Measurements from ENCODE around the gene RABEP1. TPM values are rescaled to one million over a fixed set of nuclear protein-coding genes. Genes with fewer than 3 reads are reported as not detected.
"Not testable (repeated sequence)": the region's sequence is repeated elsewhere in the genome, so short reads cannot be mapped to it uniquely, and the experiment has no call there.

The RABEP1 gene, protein sequence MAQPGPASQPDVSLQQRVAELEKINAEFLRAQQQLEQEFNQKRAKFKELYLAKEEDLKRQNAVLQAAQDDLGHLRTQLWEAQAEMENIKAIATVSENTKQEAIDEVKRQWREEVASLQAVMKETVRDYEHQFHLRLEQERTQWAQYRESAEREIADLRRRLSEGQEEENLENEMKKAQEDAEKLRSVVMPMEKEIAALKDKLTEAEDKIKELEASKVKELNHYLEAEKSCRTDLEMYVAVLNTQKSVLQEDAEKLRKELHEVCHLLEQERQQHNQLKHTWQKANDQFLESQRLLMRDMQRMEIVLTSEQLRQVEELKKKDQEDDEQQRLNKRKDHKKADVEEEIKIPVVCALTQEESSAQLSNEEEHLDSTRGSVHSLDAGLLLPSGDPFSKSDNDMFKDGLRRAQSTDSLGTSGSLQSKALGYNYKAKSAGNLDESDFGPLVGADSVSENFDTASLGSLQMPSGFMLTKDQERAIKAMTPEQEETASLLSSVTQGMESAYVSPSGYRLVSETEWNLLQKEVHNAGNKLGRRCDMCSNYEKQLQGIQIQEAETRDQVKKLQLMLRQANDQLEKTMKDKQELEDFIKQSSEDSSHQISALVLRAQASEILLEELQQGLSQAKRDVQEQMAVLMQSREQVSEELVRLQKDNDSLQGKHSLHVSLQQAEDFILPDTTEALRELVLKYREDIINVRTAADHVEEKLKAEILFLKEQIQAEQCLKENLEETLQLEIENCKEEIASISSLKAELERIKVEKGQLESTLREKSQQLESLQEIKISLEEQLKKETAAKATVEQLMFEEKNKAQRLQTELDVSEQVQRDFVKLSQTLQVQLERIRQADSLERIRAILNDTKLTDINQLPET
- total RNA-seq (45.4 TPM), polyA plus RNA-seq (31.3 TPM)
- long read RNA-seq, donor 1: 0 reads
- long read RNA-seq, donor 2: 0 reads
- long read RNA-seq, donor 3, full-length matches to known transcripts: 6 of 139 reads
- long read RNA-seq, donor 3, partial matches to known transcripts: 123 of 139 reads
- long read RNA-seq, donor 3, other reads (novel, unspliced or antisense): 10 of 139 reads
- long read RNA-seq, donor 4, full-length matches to known transcripts: 3 of 3 reads
- long read RNA-seq, donor 4, partial matches to known transcripts: 0 of 3 reads
- long read RNA-seq, donor 4, other reads (novel, unspliced or antisense): 0 of 3 reads
- long read RNA-seq, donor 5, full-length matches to known transcripts: 5 of 121 reads
- long read RNA-seq, donor 5, partial matches to known transcripts: 104 of 121 reads
- long read RNA-seq, donor 5, other reads (novel, unspliced or antisense): 12 of 121 reads
- long read RNA-seq, donor 6, full-length matches to known transcripts: 9 of 9 reads
- long read RNA-seq, donor 6, partial matches to known transcripts: 0 of 9 reads
- long read RNA-seq, donor 6, other reads (novel, unspliced or antisense): 0 of 9 reads
- long read RNA-seq, donor 7, full-length matches to known transcripts: 3 of 70 reads
- long read RNA-seq, donor 7, partial matches to known transcripts: 52 of 70 reads
- long read RNA-seq, donor 7, other reads (novel, unspliced or antisense): 15 of 70 reads
- long read RNA-seq, donor 8, partial matches to known transcripts: 10 of 10 reads
- long read RNA-seq, donor 8, other reads (novel, unspliced or antisense): 0 of 10 reads
- long read RNA-seq, donor 9, full-length matches to known transcripts: 4 of 4 reads
- long read RNA-seq, donor 9, partial matches to known transcripts: 0 of 4 reads
- long read RNA-seq, donor 9, other reads (novel, unspliced or antisense): 0 of 4 reads
- long read RNA-seq, donor 10, full-length matches to known transcripts: 1 of 29 reads
- long read RNA-seq, donor 10, partial matches to known transcripts: 20 of 29 reads
- long read RNA-seq, donor 10, other reads (novel, unspliced or antisense): 8 of 29 reads

GRCh38 chr17:5281814-5282641 lies at the start of gene RABEP1:
Gene RABEP1, plus strand, starts transcription at chr17:5282284. Its CDS starts 203 bp downstream, at chr17:5282487.
- peaks cover 3 to 14% of the 10 kb centered on the region in 2 donors for H3K36me3 ChIP-seq (ENCODE audit: control insufficient read depth in 2 of 2, insufficient read depth in 2 of 2, low read length in 1 of 2)
- peak; percentile 55 to 95 (median 89) for DNase-seq (ENCODE audit: low read depth in 6 of 9, low spot score in 9 of 9)
- H3K9me3 ChIP-seq (ENCODE audit: control insufficient read depth in 2 of 2, insufficient read depth in 1 of 2, low read length in 1 of 2): no peaks in the 10 kb centered on the region
- no peaks in the 10 kb centered on the region for H3K27me3 ChIP-seq (ENCODE audit: control insufficient read depth in 2 of 2, insufficient read depth in 1 of 2, low read length in 1 of 2)
- peak within 1 kb of the TSS; percentile 73 to 96 for H3K4me3 ChIP-seq (ENCODE audit: low read length in 2 of 2)
- WGBS: 1% methylated on average over 98 of the region's 98 CpGs
- H3K4me1 ChIP-seq (ENCODE audit: control insufficient read depth in 2 of 2, insufficient read depth in 2 of 2, low read length in 2 of 2): peaks cover 9 to 20% of the 10 kb centered on the region in 2 donors
- peak within 1 kb of the TSS; percentile 82 to 96 for H3K27ac ChIP-seq (ENCODE audit: low read depth in 1 of 2, low read length in 1 of 2)

DNA sequence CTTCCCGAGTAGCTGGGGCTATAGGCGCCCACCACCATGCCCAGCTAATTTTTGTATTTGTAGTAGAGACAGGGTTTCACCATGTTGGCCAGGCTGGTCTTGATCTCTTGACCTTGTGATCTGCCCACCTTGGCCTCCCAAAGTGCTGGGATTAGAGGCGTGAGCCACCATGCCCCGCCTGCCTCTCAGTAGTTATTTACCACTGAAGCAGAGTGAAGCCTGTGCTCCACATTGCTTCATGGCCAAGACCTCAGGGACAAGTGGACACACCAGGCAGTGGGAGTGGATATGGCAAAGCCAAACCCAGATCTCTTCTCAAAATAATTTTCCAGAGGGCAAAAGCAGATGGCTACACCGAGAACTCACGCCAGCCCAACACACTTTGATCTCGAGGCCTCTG lies 48.6 kb upstream of the RABEP1 start:
- not testable (repeated sequence) for H3K27ac ChIP-seq (ENCODE audit: low read depth in 1 of 2, low read length in 1 of 2); H3K9me3 ChIP-seq (ENCODE audit: control insufficient read depth in 2 of 2, insufficient read depth in 1 of 2, low read length in 1 of 2); H3K36me3 ChIP-seq (ENCODE audit: control insufficient read depth in 2 of 2, insufficient read depth in 2 of 2, low read length in 1 of 2); DNase-seq (ENCODE audit: low read depth in 6 of 9, low spot score in 9 of 9); H3K4me3 ChIP-seq (ENCODE audit: low read length in 2 of 2); H3K27me3 ChIP-seq (ENCODE audit: control insufficient read depth in 2 of 2, insufficient read depth in 1 of 2, low read length in 1 of 2); H3K4me1 ChIP-seq (ENCODE audit: control insufficient read depth in 2 of 2, insufficient read depth in 2 of 2, low read length in 2 of 2)
- WGBS: 97% methylated on average over 7 of the region's 7 CpGs

- peak within 1 kb of the TSS in 1 of 2 donors; percentile 8 for H3K27ac ChIP-seq (ENCODE audit: low read depth in 1 of 2, low read length in 1 of 2)
Observed at GRCh38 chr17:5234645-5235576, 47.2 kb upstream of the RABEP1 start, which contains the start of gene SCIMP. Gene SCIMP, minus strand, starts transcription at chr17:5234860. Its CDS starts 105 bp downstream, at chr17:5234755.

DNA sequence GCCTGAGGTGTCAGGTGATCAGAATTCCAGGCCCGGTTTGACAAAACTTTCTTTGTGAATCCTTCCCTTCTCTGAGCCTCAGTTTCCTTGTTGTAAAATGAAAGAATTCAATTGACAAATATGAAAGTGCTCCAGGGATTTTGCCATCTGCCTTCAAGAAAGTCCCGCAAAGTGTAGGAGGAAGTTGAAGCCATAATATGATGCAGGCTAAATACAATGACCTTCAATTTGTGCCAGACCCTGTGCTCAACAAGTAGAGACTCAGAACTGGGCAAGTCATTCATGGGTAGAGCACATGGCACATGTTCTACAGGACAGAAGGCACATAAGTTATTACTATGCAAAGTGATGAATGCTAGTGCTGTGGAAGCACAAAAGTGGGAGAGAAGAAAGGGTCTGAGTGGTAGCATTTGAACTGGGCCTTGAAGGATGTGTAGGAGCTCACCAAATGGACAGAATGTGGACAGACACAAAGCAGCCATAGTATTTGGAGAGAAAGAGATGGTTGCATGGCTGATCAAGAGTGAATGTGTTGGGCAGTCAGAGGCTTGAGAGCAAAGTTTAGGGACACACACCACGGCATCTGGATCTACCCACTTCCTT lies 45.0 kb upstream of the RABEP1 start:
- H3K9me3 ChIP-seq (ENCODE audit: control insufficient read depth in 2 of 2, insufficient read depth in 1 of 2, low read length in 1 of 2): no peaks in the 10 kb centered on the region

More at GRCh38 chr17:5234645-5235576, 47.2 kb upstream of the RABEP1 start, which contains the start of gene SCIMP:
- no peaks in the 10 kb centered on the region for H3K9me3 ChIP-seq (ENCODE audit: control insufficient read depth in 2 of 2, insufficient read depth in 1 of 2, low read length in 1 of 2)
- peaks cover 0 to 9% of the 10 kb centered on the region in 2 donors for H3K36me3 ChIP-seq (ENCODE audit: control insufficient read depth in 2 of 2, insufficient read depth in 2 of 2, low read length in 1 of 2)
- peaks cover 0 to 7% of the 10 kb centered on the region in 2 donors for H3K4me1 ChIP-seq (ENCODE audit: control insufficient read depth in 2 of 2, insufficient read depth in 2 of 2, low read length in 2 of 2)
- DNase-seq (ENCODE audit: low read depth in 6 of 9, low spot score in 9 of 9): no peak
- H3K4me3 ChIP-seq (ENCODE audit: low read length in 2 of 2): no peak within 1 kb of the TSS
- 83% methylated on average over 19 of the region's 19 CpGs for WGBS
- H3K27me3 ChIP-seq (ENCODE audit: control insufficient read depth in 2 of 2, insufficient read depth in 1 of 2, low read length in 1 of 2): no peaks in the 10 kb centered on the region

DNA sequence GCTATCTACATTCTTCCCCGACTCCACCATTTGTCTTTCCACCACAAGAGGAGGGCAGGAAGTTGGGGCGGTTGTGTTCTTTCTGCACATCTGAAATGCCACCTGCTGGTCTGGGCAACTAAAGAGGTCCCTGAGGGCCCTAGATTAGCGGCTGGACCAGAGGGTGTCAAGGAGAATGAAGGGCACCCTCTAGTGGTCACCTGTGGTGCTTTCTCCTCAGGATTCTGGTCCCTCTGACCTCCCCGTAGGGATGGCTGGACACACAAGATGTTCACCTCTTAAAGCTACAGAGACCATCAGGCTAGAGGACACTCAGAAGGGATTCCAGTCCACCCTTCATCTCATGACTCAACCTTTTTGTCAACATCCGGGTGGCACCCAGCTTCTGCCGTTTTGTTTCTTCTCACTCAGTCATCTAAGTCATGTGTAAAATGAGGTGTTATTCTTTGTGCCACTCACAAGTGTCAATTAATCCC lies 44.5 kb upstream of the RABEP1 start:
- 36% methylated on average over 6 of the region's 6 CpGs for WGBS
- Histone ChIP-seq H3K27me3 (ENCODE audit: control insufficient read depth in 2 of 2, insufficient read depth in 1 of 2, low read length in 1 of 2) (no peaks in the 10 kb centered on the region), H3K4me3 (ENCODE audit: low read length in 2 of 2) (no peak overlapping the region), H3K4me1 (ENCODE audit: control insufficient read depth in 2 of 2, insufficient read depth in 2 of 2, low read length in 2 of 2) (peaks cover 8 to 23% of the 10 kb centered on the region in 2 donors), H3K27ac (ENCODE audit: low read depth in 1 of 2, low read length in 1 of 2) (no peak overlapping the region), H3K36me3 (ENCODE audit: control insufficient read depth in 2 of 2, insufficient read depth in 2 of 2, low read length in 1 of 2) (peaks cover 0 to 6% of the 10 kb centered on the region in 2 donors), H3K9me3 (ENCODE audit: control insufficient read depth in 2 of 2, insufficient read depth in 1 of 2, low read length in 1 of 2) (no peaks in the 10 kb centered on the region)
- peak in 1 of 9 donors; percentile 48 for DNase-seq (ENCODE audit: low read depth in 6 of 9, low spot score in 9 of 9)

More for the DNA sequence above, 45.0 kb upstream of the RABEP1 start:
- no peaks in the 10 kb centered on the region for H3K27me3 ChIP-seq (ENCODE audit: control insufficient read depth in 2 of 2, insufficient read depth in 1 of 2, low read length in 1 of 2)
- H3K4me1 ChIP-seq (ENCODE audit: control insufficient read depth in 2 of 2, insufficient read depth in 2 of 2, low read length in 2 of 2): peaks cover 4 to 18% of the 10 kb centered on the region in 2 donors
- peaks cover 0 to 9% of the 10 kb centered on the region in 2 donors for H3K36me3 ChIP-seq (ENCODE audit: control insufficient read depth in 2 of 2, insufficient read depth in 2 of 2, low read length in 1 of 2)
- no peak overlapping the region for H3K4me3 ChIP-seq (ENCODE audit: low read length in 2 of 2)
- peak overlapping the region in 1 of 2 donors; percentile 2 for H3K27ac ChIP-seq (ENCODE audit: low read depth in 1 of 2, low read length in 1 of 2)
- WGBS: 63% methylated on average over 3 of the region's 3 CpGs
- DNase-seq (ENCODE audit: low read depth in 6 of 9, low spot score in 9 of 9): no peak

DNA sequence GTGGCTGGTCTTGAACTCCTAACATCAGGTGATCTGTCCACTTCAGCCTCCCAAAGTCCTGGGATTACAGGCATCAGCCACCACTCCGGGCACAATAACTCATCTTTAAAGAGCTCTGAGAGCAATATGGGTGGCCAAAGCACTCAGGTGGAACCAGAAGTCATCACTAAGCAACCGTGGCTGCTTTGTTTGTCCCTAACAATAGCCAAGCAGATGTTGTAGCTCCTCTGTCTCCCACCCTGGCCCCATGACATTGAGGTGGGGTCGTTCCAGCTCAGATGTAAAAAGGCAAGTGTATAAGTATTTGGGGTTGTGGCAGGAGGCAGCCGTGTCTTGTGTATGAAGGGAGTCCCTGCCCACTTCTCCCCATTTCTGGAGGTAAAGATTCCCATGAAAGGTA lies 43.8 kb upstream of the RABEP1 start:
- H3K27me3 ChIP-seq (ENCODE audit: control insufficient read depth in 2 of 2, insufficient read depth in 1 of 2, low read length in 1 of 2): no peaks in the 10 kb centered on the region
- no peaks in the 10 kb centered on the region for H3K9me3 ChIP-seq (ENCODE audit: control insufficient read depth in 2 of 2, insufficient read depth in 1 of 2, low read length in 1 of 2)
- no peak overlapping the region for H3K27ac ChIP-seq (ENCODE audit: low read depth in 1 of 2, low read length in 1 of 2)
- H3K4me1 ChIP-seq (ENCODE audit: control insufficient read depth in 2 of 2, insufficient read depth in 2 of 2, low read length in 2 of 2): peaks cover 8 to 30% of the 10 kb centered on the region in 2 donors
- no peak overlapping the region for H3K4me3 ChIP-seq (ENCODE audit: low read length in 2 of 2)
- peaks cover 0 to 4% of the 10 kb centered on the region in 2 donors for H3K36me3 ChIP-seq (ENCODE audit: control insufficient read depth in 2 of 2, insufficient read depth in 2 of 2, low read length in 1 of 2)
- 82% methylated on average over 4 of the region's 4 CpGs for WGBS
- no peak for DNase-seq (ENCODE audit: low read depth in 6 of 9, low spot score in 9 of 9)
